ENCODE data around the gene KSR1.

Gene KSR1

GRCh38 chr17:27554152-27554551 is 97.9 kb downstream of the KSR1 start:
- Histone ChIP-seq H3K4me3 (ENCODE audit: control insufficient read depth in 1 of 7, extremely low read depth in 1 of 7, insufficient read depth in 4 of 7, low read depth in 2 of 7, low read length in 6 of 7) (no peak overlapping the region), H3K36me3 (ENCODE audit: control insufficient read depth in 4 of 4, insufficient read depth in 4 of 4, low read length in 3 of 4) (peaks cover 0 to 20% (median 2%) of the 10 kb centered on the region in 4 experiments), H3K9me3 (ENCODE audit: control extremely low read depth in 1 of 5, control insufficient read depth in 4 of 5, insufficient read depth in 2 of 5, low read depth in 1 of 5, low read length in 4 of 5) (no peaks in the 10 kb centered on the region), H3K27me3 (replicated peaks in 2 of 5; ENCODE audit: control insufficient read depth in 4 of 5, insufficient read depth in 5 of 5, low read length in 4 of 5) (no peaks in the 10 kb centered on the region), H3K4me1 (ENCODE audit: control extremely low read depth in 1 of 4, control insufficient read depth in 4 of 4, insufficient read depth in 4 of 4, low read length in 3 of 4) (peaks cover under 1 to 16% (median 8%) of the 10 kb centered on the region in 4 experiments), H3K27ac (ENCODE audit: insufficient read depth in 1 of 2, low read depth in 1 of 2, low read length in 2 of 2, poor library complexity in 1 of 2, severe bottlenecking in 2 of 2) (no peak overlapping the region)
- DNase-seq: no peak
- POLR2A ChIA-PET: no interaction called here
- CTCF ChIA-PET: interaction anchor here (0.7 to 0.8 kb wide), 2 partner anchors 9 to 14 kb away, joined by 3 read pairs; no protein-coding TSS in a partner anchor
- WGBS (ENCODE audit: insufficient coverage): 99% methylated on average over 9 of the region's 11 CpGs

GRCh38 chr17:27554911-27555310 is 98.7 kb downstream of the KSR1 start:
- no peaks in the 10 kb centered on the region for H3K27me3 ChIP-seq (replicated peaks in 2 of 5; ENCODE audit: control insufficient read depth in 4 of 5, insufficient read depth in 5 of 5, low read length in 4 of 5)
- ChIA-PET CTCF (interaction anchor here (0.7 kb wide), 1 partner anchor 15 kb away, joined by 3 read pairs; no protein-coding TSS in a partner anchor), POLR2A (no interaction called here)
- 75% methylated on average over 4 of the region's 6 CpGs for WGBS (ENCODE audit: insufficient coverage)
- no peak overlapping the region for H3K27ac ChIP-seq (ENCODE audit: insufficient read depth in 1 of 2, low read depth in 1 of 2, low read length in 2 of 2, poor library complexity in 1 of 2, severe bottlenecking in 2 of 2)
- peaks cover 5 to 24% (median 13%) of the 10 kb centered on the region in 4 experiments for H3K4me1 ChIP-seq (ENCODE audit: control extremely low read depth in 1 of 4, control insufficient read depth in 4 of 4, insufficient read depth in 4 of 4, low read length in 3 of 4)
- peaks cover 0 to 20% (median 2%) of the 10 kb centered on the region in 4 experiments for H3K36me3 ChIP-seq (ENCODE audit: control insufficient read depth in 4 of 4, insufficient read depth in 4 of 4, low read length in 3 of 4)
- H3K9me3 ChIP-seq (ENCODE audit: control extremely low read depth in 1 of 5, control insufficient read depth in 4 of 5, insufficient read depth in 2 of 5, low read depth in 1 of 5, low read length in 4 of 5): no peaks in the 10 kb centered on the region
- no peak overlapping the region for H3K4me3 ChIP-seq (ENCODE audit: control insufficient read depth in 1 of 7, extremely low read depth in 1 of 7, insufficient read depth in 4 of 7, low read depth in 2 of 7, low read length in 6 of 7)
- DNase-seq: no peak

- CTCF ChIA-PET: no interaction called here
Observed at GRCh38 chr17:27555339-27555738, 99.1 kb downstream of the KSR1 start.

GRCh38 chr17:27558341-27558740 is 102.1 kb downstream of the KSR1 start:
- H3K9me3 ChIP-seq (ENCODE audit: control extremely low read depth in 1 of 5, control insufficient read depth in 4 of 5, insufficient read depth in 2 of 5, low read depth in 1 of 5, low read length in 4 of 5): no peaks in the 10 kb centered on the region
- H3K27ac ChIP-seq (ENCODE audit: insufficient read depth in 1 of 2, low read depth in 1 of 2, low read length in 2 of 2, poor library complexity in 1 of 2, severe bottlenecking in 2 of 2): no peak overlapping the region
- POLR2A ChIA-PET: no interaction called here
- no peak for DNase-seq
- 95% methylated on average over 5 of the region's 5 CpGs for WGBS (ENCODE audit: insufficient coverage)
- no peak overlapping the region for H3K4me3 ChIP-seq (ENCODE audit: control insufficient read depth in 1 of 7, extremely low read depth in 1 of 7, insufficient read depth in 4 of 7, low read depth in 2 of 7, low read length in 6 of 7)
- peaks cover 5 to 35% (median 20%) of the 10 kb centered on the region in 4 experiments for H3K4me1 ChIP-seq (ENCODE audit: control extremely low read depth in 1 of 4, control insufficient read depth in 4 of 4, insufficient read depth in 4 of 4, low read length in 3 of 4)
- H3K36me3 ChIP-seq (ENCODE audit: control insufficient read depth in 4 of 4, insufficient read depth in 4 of 4, low read length in 3 of 4): peaks cover 0 to 13% (median 1%) of the 10 kb centered on the region in 4 experiments
- CTCF ChIA-PET: interaction anchor here (0.8 kb wide), 1 partner anchor 10 kb away, joined by 3 read pairs; no protein-coding TSS in a partner anchor
- H3K27me3 ChIP-seq (replicated peaks in 2 of 5; ENCODE audit: control insufficient read depth in 4 of 5, insufficient read depth in 5 of 5, low read length in 4 of 5): no peaks in the 10 kb centered on the region

More at GRCh38 chr17:27555339-27555738, 99.1 kb downstream of the KSR1 start:
- POLR2A ChIA-PET: no interaction called here
- DNase-seq: peak in 1 of 3 donors; percentile 37
- Histone ChIP-seq H3K27ac (ENCODE audit: insufficient read depth in 1 of 2, low read depth in 1 of 2, low read length in 2 of 2, poor library complexity in 1 of 2, severe bottlenecking in 2 of 2) (no peak overlapping the region), H3K9me3 (ENCODE audit: control extremely low read depth in 1 of 5, control insufficient read depth in 4 of 5, insufficient read depth in 2 of 5, low read depth in 1 of 5, low read length in 4 of 5) (no peaks in the 10 kb centered on the region), H3K4me1 (ENCODE audit: control extremely low read depth in 1 of 4, control insufficient read depth in 4 of 4, insufficient read depth in 4 of 4, low read length in 3 of 4) (peaks cover 5 to 28% (median 17%) of the 10 kb centered on the region in 4 experiments), H3K36me3 (ENCODE audit: control insufficient read depth in 4 of 4, insufficient read depth in 4 of 4, low read length in 3 of 4) (peaks cover 0 to 20% (median 2%) of the 10 kb centered on the region in 4 experiments), H3K27me3 (replicated peaks in 2 of 5; ENCODE audit: control insufficient read depth in 4 of 5, insufficient read depth in 5 of 5, low read length in 4 of 5) (no peaks in the 10 kb centered on the region), H3K4me3 (ENCODE audit: control insufficient read depth in 1 of 7, extremely low read depth in 1 of 7, insufficient read depth in 4 of 7, low read depth in 2 of 7, low read length in 6 of 7) (no peak overlapping the region)
- no CpG with 5 or more reads among the region's 5 CpGs for WGBS (ENCODE audit: insufficient coverage)

- Histone ChIP-seq H3K27ac (ENCODE audit: insufficient read depth in 1 of 2, low read depth in 1 of 2, low read length in 2 of 2, poor library complexity in 1 of 2, severe bottlenecking in 2 of 2) (no peak overlapping the region), H3K4me3 (ENCODE audit: control insufficient read depth in 1 of 7, extremely low read depth in 1 of 7, insufficient read depth in 4 of 7, low read depth in 2 of 7, low read length in 6 of 7) (no peak overlapping the region), H3K9me3 (ENCODE audit: control extremely low read depth in 1 of 5, control insufficient read depth in 4 of 5, insufficient read depth in 2 of 5, low read depth in 1 of 5, low read length in 4 of 5) (no peaks in the 10 kb centered on the region), H3K4me1 (ENCODE audit: control extremely low read depth in 1 of 4, control insufficient read depth in 4 of 4, insufficient read depth in 4 of 4, low read length in 3 of 4) (peaks cover 5 to 39% (median 25%) of the 10 kb centered on the region in 4 experiments), H3K36me3 (ENCODE audit: control insufficient read depth in 4 of 4, insufficient read depth in 4 of 4, low read length in 3 of 4) (peaks cover 0 to 9% (median 1%) of the 10 kb centered on the region in 4 experiments), H3K27me3 (replicated peaks in 2 of 5; ENCODE audit: control insufficient read depth in 4 of 5, insufficient read depth in 5 of 5, low read length in 4 of 5) (no peaks in the 10 kb centered on the region)
- no peak for DNase-seq
- 98% methylated on average over 11 of the region's 12 CpGs for WGBS (ENCODE audit: insufficient coverage)
- POLR2A ChIA-PET: no interaction called here
- CTCF ChIA-PET: interaction anchor here (11.9 kb wide), 1 partner anchor 39 kb away, joined by 126 read pairs; no protein-coding TSS in a partner anchor
Observed at GRCh38 chr17:27558842-27559505, 102.7 kb downstream of the KSR1 start.

- no peak overlapping the region for H3K4me3 ChIP-seq (ENCODE audit: control insufficient read depth in 1 of 7, extremely low read depth in 1 of 7, insufficient read depth in 4 of 7, low read depth in 2 of 7, low read length in 6 of 7)
- H3K9me3 ChIP-seq (ENCODE audit: control extremely low read depth in 1 of 5, control insufficient read depth in 4 of 5, insufficient read depth in 2 of 5, low read depth in 1 of 5, low read length in 4 of 5): peaks cover 0 to 3% (median 0%) of the 10 kb centered on the region in 5 experiments
- no peak overlapping the region for H3K27ac ChIP-seq (ENCODE audit: insufficient read depth in 1 of 2, low read depth in 1 of 2, low read length in 2 of 2, poor library complexity in 1 of 2, severe bottlenecking in 2 of 2)
- WGBS (ENCODE audit: insufficient coverage): 57% methylated on average over 14 of the region's 22 CpGs
- ChIA-PET POLR2A (interaction anchor here (0.6 kb wide), 1 partner anchor 675 kb away, joined by 3 read pairs; no protein-coding TSS in a partner anchor), CTCF (interaction anchor here (1.2 to 11.9 kb wide), 3 partner anchors 9 to 104 kb away, joined by 4 to 126 read pairs (median 7); partner anchors contain the start of gene KSR1)
- DNase-seq: peak in 2 of 3 donors; percentile 37 to 42
- peaks cover 4 to 44% (median 28%) of the 10 kb centered on the region in 4 experiments for H3K4me1 ChIP-seq (ENCODE audit: control extremely low read depth in 1 of 4, control insufficient read depth in 4 of 4, insufficient read depth in 4 of 4, low read length in 3 of 4)
- H3K27me3 ChIP-seq (replicated peaks in 2 of 5; ENCODE audit: control insufficient read depth in 4 of 5, insufficient read depth in 5 of 5, low read length in 4 of 5): no peaks in the 10 kb centered on the region
- H3K36me3 ChIP-seq (ENCODE audit: control insufficient read depth in 4 of 4, insufficient read depth in 4 of 4, low read length in 3 of 4): peaks cover 0 to 7% (median 1%) of the 10 kb centered on the region in 4 experiments
Observed at GRCh38 chr17:27559506-27560481, 103.5 kb downstream of the KSR1 start.

Measured in common myeloid progenitor, CD34-positive (primary cell).